SHP77 treated with DMSO at 0.1 percent for 48 hours (cell line): Measurements from ENCODE around the gene USP10.
"Not testable (repeated sequence)": the region's sequence is repeated elsewhere in the genome, so short reads cannot be mapped to it uniquely, and the experiment has no call there.

Source experiments
- DNase-seq: peaks from one replicate; lab custom pipeline; 2025; lab: John Stamatoyannopoulos, UW

USP10 gene

DNA sequence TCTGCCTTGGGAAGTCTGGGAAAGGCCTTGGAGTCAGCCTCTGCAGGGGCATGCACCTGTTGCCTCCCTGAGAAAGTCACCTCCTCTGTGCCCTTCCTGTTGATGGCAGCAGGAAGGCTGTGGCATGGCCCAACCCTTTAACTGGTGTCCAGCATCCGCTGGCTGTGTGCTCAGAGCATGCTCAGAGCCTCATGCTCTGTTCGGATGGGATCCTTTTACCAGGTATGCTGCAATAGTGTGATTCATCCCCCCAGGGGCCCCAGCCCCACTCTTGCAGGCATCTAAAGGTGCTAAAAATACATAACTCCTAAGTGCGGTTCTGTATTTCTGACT, 26.6 kb upstream of the USP10 start:
- DNase-seq = no peak

DNA sequence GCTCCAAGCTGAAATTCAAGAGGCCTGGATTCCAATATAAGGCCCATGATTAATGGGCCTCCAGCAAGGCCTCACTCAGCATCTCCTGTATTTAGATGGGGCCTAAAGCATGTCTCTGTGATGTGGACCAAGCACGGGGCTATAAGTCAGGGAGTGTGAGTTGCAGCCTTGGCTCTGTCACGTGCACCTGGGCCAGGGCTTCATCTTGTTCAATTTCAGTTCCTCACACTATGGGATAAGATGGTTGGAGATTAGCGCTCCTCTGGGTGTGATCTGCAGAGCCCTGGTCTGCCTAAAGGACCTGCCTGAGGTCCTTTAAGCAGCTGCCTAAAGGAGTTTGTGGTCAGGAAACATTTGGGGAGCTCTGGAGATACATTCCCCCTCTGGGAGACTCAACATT, 26.2 kb upstream of the USP10 start:
- no peak for DNase-seq

DNA sequence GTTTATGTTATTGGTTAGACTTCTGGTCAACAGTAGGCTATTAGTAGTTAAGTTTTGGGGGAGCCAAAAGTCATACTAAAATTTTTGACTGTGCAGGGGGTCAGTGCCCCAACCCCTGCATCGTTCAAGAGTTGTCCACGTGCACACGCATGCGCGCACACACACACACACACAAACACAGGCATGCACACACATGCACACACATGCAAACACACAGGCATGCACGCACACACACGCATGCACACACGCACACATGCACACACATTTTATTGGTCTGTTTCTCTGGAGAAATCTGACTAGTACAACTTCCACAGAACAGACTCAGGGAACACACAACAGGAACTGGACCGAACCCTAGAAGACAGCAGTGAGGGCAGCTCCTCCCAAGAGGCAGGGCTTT, 24.4 kb upstream of the USP10 start:
- no peak for DNase-seq

DNA sequence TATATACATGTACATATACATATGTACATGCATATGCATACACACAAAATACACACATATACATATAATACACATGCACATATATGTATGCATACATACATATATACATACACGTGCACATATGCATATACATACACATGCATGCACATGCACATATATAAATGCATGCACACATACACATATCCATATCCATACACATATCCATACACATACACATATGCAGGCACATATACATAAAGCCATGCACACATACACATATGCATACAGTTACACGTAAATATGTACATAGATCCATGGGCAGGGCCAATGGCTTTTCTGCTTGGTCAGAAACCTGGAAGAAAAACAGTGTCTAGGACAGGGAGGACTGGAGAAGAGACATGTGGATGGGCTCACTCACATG, 23.9 kb upstream of the USP10 start:
- DNase-seq = no peak

DNA sequence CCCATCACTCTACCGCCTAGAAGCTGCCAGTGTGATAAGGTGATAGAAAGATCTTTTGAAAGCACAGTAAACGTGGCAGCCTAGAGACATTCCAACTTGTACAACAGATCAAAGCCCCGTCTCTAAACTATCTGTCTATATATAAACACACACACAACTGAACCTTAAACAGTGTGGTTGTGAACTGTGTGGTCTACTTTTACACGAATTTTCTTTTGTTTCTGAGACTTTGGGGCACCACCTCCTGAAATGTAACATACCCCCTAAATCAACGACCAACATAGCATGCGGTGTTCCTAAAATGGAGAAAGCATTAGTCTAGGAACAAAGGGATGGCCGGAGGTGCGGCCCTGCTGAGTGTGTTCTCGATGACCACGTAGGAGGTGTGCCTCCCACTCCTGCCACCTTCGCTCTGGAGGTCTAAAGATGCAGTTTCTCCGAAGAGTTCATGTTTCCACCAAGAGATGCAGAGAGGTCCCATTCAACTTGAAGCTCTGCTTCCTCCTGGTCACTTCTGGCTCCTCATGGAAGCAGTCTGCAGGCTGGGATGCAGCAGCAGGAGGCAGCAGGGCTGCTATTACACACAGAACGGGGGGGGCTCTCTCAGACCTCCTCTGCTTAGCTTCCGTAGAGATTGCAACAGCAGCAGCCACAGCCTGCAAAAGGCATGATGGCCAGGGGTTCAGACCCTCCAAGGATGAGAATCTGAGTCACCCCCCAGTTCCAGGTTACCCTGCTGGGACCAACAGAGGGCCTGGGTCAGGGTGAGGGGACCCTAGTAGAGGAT, 22.6 kb upstream of the USP10 start:
- DNase-seq = no peak

DNA sequence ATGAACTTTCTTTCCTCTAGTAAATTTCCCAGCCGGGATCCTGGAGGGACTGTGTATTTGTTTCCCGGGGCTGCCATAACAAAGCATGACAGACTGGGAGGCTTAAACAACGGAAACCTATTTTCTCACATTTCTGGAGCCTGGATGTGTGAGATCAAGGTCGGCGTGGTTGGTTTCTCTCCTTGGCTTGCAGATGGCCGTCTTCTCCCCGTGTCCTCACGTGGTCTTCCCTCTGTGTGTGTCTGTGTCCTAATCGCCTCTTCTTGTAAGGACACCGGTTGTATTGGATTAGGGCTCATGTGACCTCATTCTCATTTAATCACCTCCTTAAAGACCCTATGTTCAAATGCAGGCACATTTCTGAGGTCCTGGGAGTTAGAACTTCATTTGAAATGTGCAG, 22.0 kb upstream of the USP10 start:
- DNase-seq = no peak

DNA sequence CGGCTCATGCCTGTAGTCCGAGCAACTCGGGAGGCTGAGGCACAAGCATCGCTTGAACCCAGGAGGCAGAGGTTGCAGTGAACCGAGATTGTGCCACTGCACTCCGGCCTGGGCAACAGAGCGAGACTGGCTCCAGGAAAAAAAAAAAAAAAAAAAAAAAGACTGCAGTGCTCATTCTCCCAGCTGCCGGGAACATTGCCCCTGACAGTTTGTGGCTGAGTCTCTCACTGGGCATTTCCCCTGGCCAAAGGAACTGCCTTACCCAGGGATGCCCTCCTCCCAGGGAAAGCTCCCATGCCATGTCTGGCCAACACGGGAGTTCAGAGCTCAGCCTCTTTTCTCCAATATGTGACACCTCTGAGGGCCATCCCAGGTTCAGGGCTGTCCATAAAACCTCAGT, 21.3 kb upstream of the USP10 start:
- no peak for DNase-seq

DNA sequence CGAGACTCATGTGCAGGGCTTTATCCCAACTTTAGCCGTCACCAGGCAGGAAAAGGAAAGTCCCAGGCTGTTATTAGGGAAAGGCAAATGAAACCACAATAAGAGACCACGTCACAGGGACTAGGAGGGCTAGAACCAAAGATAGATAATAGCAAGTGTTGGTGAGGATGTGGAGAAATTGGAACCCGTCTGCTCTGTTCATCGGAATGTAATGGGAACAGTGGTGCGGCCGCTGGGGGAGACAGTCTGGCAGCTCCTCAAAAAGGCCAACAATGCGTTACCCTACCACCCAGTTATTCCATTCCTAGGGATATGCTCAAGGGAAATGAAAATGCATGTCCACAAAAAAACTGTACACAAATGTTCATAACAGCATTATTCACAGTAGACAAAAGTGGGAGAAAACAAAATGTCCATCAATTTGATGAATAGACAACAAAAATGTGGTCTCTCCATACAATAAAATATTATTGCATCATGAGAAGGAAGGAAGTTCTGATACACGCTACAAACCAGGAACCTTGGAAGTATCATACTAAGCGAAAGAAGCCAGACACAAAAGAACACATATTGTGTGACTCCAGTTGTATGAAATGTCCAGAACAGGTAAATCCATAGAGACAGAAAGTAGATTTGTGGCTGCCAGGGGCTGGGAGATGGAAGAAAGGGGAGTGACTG, 19.5 kb upstream of the USP10 start:
- DNase-seq = no peak

DNA sequence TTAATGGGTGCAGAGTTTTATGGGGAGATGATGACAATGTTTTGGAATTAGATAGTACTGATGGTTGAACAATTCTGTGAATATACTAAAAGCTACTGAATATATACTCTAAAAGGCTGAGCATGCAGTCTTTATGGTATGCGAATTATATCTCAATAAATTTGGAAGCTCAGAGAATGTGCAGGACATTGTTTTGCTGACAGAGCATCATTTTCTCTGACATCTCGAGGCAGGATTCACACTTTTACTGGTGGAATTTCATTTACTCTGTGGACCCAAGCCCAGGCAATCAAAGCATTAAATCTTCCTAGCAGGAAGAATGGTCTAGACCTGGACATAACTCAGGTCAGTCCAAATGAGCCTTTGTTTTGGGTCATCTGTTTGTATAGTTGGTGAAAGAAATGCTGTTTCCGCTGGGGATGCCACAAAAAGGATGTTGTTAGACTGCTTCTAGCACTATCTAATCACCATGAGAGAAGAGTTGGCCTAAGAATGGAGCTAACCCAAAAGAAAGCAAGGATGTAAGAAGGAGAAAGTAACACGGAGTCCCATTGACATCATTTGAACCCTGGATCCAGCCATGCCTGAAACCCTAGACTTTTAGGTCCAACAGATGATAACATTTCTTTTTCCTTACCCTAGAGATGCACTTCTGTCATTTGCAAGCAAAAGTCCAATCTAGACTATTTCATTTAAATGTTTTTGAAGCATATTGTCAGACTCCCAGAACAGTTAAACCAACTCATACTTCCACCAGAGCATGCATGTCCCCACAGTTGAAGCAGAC, 18.8 kb upstream of the USP10 start:
- no peak for DNase-seq

DNA sequence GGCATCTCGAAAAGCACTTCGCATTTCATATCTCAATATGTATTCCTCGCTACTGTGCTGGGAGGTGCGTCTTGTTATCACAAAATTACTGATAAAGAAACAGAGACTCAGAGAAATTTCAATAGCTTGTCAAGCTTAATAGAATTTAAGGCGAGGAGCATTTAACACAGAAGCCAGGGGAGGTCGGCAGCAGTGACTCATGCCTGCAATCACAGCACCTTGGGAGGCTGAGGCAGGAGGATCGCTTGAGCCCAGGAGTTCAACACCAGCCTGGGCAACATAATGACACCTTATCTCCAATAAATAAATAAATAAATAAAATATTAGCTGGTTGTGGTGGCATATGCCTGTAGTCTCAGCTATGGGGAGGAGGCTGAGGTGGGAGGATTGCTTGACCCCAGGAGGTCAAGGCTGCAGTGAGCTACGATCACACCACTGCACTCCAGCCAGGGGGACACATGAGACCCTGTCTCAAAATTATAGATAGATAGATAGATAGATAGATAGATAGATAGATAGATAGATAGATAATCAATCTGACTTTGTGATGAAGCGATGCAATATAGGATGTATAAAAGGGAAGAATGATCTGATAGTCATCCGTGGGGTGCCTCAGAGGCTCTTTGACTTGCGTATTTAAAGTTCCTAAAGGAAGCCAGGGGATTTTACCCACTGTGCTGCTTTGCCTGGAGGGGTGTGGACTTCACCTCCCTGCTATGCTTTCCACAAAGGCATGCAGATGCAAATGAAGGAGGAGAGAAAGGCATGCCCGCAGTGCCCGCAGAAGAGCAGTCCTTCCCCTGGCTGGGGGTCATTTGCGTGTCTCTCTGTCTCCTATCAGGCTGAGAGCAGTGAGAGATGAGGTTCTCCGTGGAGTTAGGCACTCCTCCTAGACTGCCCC, 15.9 kb upstream of the USP10 start:
- no peak for DNase-seq

DNA sequence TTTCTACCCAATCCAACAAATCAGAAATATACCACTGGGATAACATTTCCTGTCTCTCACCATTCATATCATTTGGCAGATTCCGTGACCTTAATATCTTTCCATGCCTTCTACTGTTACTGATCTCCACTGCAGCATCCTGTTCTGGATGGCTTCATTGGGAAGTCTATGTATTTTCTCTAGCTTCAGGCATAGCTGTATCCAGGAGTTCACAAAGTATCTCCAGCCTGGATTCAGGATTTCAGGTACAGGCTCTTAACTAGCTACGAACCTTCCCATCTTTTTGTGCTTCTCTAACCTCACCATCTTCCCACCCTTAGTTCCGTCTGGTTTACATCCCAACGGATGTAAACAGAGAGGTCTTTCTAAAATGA, 15.2 kb upstream of the USP10 start:
- DNase-seq = no peak

DNA sequence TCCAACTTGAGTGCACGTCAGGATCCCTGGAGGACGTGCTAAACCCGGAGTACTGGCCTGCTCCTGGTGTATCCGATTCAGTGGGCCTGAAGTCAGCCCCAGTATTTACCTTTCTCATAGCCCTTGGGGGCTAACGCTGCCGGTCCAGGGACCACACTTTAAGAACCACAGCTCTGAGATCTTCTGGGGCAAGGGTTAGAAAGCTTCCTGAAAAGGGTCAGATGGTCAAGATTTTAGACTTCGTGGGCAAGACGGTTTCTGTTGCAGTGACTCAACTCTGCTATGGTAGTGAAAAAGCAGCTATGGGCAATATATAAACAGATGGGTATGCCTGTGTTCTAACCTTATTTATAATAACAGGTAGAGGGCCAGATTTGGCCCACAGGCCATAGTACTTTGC, 14.6 kb upstream of the USP10 start:
- DNase-seq = no peak

DNA sequence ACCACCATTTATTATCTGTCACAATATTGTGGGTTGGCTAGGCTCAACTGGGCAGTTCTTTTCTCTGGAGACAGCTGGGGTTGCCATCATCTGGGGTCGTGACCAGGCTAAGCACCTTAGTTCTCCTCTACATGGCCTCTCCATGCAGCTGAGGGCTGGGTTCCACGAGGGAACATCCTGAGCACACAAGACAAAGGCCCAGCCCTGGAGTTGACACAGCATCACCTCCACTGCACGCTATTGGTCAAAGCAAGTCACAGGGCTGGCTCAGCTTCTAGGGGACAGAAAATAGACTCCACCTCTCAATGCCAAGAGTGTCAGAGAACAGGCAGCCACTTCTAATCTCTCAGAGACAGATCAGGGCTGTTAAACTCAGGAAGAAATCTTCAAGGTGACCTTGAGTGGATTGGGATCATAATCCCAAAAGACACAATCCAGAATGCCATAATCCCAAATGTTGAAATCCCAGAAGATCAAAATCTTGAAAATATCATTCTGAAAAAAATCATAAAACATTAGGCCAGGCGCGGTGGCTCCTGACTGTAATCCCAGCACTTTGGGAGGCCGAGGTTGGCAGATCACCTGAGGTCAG, 13.0 kb upstream of the USP10 start:
- no peak for DNase-seq

DNA sequence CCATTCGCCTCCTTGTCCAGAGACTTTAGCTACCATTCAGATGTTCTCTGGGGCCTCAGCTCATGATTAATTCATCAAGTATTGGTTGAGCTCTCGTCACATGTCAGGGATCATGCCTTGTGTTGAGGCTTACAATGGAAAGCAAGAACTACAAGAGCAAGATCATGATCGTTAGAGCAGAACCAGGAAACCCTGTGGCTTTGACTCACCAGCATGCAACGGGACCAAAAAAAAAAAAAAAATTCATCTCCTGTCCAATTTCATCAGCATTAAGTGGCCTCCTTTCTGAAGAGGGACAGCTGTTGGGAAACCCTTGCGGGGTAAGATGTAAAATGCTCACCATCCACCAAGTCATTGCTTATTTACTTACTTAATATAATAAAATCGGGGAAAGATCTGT, 12.1 kb upstream of the USP10 start:
- no peak for DNase-seq

DNA sequence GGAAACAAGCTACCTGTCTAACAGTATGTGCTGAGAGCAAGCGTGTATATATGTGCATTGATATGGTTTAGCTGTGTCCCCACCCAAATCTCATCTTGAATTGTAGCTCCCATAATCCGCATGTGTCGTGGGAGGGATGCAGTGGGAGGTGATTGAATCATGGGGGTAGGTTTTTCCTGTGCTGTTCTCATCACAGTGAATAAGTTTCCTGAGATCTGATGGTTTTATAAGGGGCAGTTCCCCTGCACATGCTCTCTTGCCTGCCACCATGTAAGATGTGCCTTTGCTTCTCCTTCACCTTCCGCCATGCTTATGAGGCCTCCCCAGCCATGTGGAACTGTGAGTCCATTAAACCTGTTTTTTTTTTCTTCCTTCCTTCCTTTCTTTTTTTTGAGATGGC, 11.6 kb upstream of the USP10 start:
- not testable (repeated sequence) for DNase-seq

DNA sequence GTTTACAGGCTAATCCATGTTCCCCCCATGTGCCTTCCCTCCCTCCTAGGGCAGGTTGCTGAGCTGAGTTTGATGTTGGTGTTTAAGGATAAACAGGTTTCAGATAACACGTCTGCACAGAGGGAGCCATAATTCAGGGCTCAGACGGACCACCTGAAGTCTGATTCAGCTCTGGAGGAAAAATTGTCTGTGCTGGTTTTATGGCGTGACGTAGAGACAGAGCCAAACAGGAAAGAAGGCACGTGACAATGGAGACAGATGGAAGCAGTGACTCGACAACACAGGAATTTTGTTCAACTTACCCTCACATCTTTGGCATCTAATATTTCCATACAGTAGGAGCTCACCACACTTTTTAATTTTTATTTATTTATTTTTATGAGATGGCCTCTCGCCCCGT, 10.7 kb upstream of the USP10 start:
- DNase-seq = no peak

DNA sequence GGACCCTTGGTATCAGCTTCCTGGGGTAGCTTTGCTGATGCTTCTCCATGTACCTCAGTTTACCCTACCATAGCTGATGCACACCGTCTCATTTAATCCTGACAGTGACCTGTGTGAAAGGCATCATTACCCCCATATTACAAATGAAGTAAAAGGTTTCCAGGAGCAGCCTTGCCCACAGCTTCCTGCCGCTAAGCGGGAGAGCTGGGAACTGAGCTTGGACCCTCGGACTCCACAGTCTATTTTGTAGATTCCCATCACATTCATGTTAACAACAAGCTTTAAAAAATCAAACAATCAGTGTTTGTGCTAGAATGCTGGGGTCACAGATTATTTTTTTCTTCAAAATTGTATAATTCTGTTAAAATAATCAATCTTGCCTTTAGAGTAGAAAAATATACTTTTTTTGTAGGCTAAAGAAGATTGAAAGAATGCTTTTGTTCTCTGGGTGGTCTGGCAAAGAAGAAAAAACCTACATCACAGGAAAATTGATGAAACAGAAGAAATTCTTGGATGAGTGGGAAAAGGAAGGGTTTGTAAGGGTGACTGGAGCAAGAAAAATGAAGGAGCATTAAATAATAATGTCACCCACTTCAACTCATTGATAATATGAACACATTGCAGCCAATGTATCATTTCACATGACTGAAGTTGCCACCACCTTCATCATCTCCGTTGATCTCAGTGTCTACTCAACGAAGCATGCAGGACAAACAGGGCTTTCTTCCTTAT, 9.5 kb upstream of the USP10 start:
- no peak for DNase-seq

DNA sequence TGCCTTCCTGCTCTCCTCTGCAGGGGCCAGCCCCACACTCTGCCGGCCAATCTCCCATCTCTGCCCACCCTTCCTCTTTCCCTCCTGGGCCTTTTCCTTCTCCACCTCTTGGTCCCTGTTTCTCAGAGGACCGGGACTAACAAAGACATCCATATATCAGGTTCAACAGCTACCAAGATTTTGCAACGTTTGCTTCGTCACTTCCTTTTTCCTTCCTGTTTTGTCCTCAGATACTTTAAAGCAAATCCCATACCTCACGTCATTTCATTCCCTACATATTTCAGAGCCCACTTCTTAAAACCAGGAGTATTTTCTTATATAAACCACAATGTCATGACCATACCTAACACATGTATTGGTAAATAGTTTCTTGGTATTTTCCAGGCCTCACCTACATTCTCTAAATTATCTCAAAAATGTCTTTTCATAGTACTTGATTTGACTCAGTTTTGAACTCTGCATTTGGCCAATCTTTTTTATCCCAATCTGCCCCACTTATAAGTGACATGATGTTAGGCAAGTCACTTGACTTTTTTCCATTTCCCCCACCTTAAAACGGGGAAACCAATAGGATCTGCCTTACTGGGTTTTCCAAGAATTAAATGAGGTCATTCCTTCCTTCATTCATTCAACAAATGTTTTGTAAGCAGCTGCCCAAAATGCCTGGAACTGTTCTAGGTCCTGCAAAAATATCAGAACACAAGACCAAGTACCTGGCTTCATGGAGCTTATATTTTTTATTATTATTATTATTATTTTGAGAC, 7.2 kb upstream of the USP10 start:
- DNase-seq = no peak

DNA sequence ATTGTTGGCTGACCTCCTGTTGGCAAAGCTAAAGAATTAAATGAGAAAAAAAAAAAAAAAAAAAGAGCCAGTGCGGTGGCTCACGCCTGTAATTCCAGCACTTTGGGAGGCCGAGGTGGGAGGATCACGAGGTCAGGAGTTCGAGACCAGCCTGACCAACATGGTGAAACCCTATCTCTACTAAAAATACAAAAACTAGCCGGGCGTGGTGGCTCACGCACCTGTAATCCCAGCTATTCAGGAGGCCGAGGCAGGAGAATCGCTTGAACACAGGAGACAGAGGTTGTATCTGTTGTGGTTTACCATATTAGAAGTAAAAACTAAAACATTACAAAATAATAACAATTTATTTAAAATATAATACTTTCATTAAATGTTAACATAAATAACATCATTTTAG, 5.9 kb upstream of the USP10 start:
- DNase-seq = not testable (repeated sequence)

DNA sequence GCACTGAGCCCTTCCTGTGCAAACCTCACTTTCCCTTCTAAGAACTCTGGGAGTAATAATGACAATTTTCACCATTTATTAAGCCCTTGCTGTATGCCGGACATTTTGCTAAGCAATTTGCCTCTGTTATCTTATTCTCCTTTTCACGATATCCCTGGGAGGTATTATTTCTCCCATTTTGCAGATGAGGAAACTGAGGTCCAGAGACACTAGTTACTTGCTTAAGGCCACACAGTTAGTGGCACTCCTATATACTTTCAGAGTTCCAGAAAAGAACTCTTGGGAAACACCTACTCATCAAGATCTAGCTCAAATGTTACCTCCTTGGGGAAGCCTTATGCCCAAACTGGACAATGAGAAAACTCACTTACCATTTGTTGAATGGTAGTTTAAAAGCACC, 4.8 kb upstream of the USP10 start:
- no peak for DNase-seq
